NCI-H2107 treated with DMSO at 0.1 percent for 48 hours (cell line): ENCODE measurements around the gene SNX20.

Source experiments
- DNase-seq: peaks from one replicate; lab custom pipeline; 2025; ENCODE audit not compliant: unreplicated experiment; lab: John Stamatoyannopoulos, UW

SNX20 gene

DNA sequence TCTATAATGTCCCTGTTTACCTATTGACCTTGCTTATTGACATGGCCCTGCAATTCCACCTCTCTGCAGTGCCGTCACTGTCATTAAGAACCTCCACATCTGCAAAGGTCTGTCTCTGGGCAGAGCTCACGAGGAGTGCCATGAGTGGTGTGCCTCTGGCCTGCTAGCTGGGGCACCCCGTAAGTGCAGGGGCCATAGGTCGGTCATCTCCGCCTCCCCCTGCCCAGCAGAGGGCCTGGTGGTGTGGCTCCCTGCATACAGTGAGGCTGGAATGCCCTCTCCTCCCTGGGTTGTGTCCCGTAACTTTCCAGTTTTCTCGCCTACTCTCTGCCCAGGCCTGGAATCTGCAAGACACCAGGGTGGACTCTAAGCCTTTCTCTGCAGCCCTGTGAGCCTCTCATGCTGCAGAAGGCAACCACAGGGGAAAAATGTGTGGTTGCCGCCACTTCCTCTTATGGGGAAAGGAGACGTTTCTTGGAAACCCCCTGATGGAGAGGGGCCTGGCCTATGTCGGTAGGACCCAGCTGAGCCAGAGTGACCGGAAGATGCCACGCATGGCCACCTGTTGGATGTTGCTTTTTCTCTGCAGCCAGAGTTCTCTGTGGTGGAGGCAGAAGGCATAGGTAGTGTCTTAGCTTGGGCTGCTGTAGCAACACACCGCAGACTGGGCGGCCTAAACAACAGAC lies 2.7 kb upstream of the SNX20 start:
- DNase-seq, result no peak

DNA sequence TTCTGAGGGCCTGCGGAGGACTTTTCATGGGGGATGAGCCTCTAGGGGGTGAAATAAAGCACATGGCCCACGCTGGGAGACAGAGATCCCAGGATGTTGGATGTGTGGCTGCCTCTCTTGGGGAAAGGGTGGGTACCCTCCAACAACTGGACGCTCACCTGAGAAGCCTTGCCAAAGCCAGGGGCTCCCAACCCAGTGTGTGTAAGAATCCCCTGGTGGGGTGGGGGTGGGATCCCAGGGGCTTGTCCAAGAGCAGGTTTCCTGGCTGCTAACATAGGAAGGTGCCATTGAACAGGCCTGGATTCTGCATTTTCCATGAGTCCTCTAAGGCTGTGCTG lies 587 bp downstream of the SNX20 start:
- DNase-seq, result no peak

DNA sequence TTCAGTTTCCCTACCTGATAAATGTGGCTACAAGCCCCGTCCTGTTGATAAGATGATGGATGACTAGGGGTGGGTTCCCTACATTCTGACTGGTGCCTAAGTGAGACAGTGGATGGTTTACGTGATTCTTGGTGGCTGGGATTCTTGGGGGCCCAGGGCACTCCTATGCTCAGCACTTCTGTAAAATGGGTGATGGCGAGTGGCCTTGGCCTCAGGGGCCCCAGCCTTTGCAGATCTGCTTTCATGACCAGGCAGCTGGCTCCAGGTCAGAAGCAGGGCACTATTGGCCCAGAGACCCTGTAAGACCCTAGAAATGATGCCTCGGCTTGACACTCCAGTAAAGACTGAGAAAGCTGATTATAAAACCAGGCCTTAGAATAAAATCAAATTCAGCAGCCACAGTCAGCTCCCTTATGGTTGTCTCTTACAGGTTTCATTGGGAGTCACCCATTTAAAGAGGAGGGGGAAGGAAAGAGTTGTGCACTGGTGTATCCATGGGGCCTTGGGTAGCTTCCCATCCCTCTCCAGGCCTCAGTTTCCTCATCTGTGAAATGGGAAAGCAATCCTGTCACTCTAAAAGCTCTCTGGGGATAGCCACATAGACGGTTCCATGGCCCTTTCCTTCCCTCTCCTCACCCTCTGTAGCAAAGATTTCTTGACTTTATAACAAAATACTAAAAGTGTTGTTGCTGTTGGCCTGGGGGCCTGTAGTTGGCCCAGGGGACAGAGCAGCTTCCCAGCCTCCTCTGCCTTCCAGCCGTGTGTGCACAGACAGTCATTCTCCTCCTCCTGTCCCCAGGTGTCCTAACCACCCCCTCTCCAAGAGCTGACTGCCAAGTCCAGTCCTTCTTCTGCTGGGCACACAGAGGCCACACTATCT lies 1.2 kb downstream of the SNX20 start:
- DNase-seq, result no peak

DNA sequence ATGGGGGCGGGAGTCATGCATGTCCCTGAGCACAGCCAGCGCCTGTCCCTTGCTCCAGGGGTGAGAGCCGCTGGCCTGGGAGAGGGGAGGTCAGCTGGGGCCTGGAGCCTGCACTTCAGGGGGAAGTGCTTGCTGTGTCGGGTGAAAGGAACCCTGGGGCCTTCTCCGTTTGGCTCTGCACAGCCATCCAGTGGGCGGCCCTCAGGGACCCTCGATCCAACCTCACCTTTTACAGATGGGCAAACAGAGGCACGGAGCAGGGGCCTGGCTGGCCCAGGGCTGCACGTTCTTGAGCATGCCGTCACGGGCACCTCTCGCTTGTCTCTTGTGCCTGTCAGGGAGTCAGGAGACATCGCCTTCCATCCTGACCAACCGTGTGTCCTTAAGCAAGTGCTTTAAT lies 1.8 kb downstream of the SNX20 start:
- no peak for DNase-seq

DNA sequence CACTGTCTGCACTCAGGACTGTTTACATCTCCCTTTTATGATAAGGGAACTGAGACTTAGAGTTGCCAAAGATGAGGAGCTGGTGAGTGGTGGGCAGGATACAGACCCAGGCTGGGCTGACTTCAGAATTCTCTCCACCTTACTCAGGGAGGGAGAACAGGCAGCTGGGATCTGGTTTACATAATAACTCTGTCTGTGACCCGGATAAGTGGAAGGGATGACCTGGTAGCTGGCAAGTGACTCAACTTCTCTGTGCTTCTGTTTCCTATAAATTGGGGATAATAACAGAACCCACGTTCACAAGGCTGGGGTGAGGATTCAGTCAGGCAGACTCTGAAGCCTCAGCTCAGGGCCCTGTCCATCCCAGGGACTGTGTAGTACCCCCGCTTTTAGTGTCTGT lies 2.6 kb downstream of the SNX20 start:
- DNase-seq, result no peak

DNA sequence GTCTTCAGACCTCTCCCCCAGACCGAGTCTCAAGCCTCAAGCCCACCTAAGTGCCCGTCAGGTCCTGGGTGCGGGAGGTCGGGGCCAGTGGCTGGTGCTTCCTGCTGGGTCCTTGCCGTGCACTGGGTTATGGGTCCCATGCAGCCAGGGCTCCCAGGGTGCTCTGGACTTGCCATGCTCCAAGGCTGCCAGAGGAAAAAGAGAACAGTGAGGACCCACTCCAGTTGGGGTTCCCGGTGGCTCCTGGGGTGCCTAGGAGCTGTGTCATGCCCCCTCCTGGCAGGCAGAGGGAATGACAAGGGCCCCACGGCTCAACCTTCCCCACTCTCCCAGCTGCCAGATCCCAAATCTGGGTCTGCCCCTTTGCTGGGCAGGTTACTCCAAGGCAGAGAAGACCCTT lies 3.8 kb downstream of the SNX20 start:
- DNase-seq, result no peak

DNA sequence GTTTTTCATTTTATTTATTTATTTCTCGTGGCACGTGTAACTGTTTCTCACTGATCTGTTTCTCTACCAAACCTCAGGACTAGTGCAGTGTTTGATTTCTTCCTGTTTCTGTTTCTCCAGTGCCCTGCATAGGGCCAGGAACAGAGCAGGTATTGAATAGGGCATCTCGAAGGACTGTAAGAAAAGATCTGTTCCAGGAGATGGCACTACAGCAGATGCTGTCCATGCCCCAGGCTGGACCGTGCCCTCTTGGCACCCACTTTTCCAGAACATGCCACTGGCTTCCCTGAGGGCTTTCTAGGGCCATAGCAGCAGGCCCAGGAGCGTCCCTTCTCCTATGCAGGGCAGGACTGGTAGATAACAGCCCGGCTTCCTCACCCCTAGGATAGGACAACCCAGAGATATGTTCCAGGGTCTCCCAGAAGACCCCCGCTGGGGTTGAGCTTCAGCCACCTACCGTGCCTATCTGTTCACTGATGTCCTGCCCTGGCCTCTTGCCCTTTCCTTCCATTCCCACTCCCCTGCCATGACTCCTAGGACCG lies 4.4 kb downstream of the SNX20 start:
- DNase-seq, result no peak

DNA sequence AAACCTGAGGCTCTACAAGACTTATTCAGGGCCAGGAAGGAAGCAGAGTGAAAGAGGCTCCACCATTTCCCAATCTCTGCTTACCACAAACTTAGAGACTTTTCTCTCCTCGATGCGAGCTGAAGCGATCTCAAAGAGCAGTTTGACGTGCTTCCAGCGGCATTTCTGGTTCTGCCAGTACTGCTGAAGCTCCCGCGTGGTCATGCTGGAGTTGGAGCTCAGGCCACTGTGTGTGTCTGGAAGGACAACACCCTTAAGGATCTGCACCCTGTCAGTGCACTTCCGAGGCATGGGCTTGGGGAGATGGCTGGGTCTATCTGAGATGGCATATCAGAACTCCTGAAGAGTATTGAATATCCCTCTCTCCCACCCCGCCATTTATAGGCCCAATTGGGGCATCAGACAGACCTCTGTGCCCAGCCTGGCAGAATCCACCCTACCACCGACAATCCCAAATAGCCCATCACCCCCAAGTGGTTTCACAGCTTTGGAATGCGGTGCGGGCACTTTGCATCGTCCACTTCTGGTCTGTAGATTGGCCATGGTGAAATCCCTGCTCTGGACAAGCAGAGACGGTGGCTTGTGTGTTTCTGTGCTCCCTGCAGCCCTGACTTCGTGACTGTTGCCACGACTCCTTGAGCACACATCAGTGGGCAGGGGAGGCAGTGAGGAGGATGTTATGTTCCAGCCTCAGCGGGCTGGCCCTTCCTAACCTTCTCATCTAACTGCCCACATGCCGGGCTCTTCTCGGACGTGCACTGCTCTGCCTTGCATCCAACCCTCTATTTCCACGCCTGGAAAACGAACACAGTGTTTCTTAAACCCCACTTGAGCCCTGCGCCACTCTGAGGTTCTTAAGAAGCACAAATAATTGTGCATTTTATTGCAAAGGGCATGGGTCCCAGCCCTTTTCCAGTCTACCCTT lies 5.2 kb downstream of the SNX20 start:
- no peak for DNase-seq

DNA sequence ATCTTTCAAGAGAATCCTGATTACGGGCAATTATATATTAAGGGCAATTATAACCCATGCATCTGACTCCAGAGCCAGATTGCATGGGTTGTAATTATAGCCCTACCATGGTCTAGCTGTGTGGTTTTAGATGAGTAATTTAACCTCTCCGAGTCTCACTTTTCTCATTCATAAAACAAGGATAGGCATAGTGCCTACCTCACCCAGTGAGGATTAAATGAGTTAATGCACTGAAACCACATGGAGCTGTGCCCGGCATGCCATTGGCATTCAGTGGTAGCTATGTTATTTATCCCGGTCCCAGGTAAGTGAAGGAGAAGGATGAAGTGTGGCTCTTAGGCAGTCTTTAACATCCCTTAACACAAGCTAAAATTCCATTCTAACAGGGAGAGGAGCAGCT lies 6.3 kb downstream of the SNX20 start:
- no peak for DNase-seq

DNA sequence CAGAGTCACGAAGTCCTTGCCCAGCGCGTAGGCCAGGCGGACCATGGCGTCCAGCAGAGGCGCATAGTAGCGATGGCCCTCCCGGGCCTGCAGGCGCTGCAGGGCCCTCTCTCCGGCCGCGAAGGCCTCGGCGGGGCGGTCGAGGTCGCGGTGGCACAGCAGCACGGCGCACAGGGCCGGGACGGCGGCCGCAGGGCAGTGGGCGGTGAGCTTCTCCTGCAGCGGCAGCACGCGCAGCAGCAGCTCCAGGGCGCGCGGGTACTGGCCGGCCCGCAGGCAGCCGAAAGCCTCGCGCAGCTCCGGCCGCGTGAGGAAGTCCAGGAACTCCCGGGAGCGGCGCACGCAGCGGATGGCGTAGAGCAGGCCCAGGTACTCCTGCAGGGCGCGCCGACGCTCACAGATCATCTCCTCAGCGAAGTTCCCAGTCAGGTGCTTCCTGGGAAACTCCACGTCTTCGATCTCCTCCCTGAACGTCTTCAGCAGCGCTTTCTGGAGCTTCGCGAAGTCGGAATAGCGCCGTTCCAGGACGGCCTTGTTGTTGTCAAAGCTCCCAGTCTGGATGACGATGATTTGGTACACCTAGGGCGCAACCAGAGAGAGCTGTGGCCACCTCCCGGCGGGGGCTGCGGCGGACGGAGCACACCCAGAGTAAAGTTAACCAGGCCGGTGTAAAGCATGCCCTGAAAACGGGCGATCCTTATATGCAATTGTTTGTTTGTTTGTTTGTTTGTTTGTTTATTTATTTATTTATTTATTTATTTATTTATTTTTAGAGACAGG lies 7.4 kb downstream of the SNX20 start:
- no peak for DNase-seq

DNA sequence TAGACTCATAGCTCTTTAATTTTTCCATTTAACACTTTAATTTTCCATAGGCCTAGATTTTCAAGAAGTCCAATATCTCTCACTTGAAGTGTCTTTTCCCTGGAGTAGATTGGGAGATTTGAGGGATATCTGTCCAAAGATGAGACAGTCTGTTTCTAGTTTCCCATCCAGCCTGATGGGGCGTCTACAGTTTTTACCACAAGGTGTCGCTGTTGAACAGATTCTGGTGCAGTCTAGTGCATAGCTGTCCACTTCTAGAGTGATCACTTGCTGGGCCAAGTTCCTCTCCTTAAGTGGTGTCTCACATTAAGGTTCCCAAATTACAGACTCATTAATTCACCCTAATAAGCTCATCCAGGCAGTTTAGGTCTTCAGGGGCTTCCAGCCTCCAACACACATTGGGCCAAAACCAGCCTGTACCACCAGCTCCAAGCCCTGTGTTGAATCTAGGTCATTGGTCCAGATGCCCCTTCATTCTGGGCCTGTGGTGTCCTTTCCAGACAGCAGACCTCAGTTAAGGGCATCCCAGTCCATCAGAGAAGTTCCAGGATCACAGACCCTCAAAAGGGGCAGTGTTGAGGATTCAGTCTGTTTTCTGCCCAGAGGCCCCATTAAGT lies 9.4 kb downstream of the SNX20 start:
- no peak for DNase-seq

DNA sequence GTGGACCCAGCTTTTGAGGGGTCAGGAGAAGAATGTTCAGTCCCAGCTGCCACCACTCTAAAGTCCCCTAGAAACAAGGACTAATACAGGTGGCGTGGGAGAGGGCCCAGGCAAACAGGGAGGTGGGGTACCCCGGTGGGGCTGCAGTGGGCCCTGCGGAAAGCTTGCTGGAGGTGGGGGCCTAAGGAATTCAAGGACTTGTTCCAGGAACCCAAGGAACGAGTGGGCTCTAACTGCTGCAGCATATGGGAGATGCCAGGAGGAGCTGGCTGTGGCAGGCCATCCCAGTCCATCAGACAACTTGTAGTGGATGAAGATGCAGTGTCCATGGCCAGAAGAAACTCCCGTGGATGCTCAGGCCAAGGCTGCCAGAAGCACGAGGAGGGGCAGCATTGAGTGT lies 10.6 kb downstream of the SNX20 start:
- no peak for DNase-seq

DNA sequence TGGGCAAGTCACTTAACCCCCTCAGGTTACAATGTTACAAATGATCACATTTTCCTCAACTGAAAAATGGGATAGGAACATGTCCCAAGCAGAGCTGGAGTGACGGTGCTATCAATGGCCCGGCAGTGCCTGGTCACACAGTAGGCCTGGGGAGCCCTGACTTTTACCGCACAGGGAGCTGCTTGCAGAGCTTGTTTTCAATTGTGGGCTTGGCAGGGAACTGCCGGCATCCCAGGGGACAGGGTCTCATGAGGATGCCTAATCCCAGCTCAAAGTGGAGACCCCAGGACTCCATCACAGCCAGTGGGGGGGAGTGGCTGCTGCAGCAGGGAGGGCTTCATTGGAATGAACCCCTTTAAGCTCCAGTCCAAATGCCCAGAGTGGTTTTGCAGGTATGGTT lies 11.4 kb downstream of the SNX20 start:
- DNase-seq, result no peak

DNA sequence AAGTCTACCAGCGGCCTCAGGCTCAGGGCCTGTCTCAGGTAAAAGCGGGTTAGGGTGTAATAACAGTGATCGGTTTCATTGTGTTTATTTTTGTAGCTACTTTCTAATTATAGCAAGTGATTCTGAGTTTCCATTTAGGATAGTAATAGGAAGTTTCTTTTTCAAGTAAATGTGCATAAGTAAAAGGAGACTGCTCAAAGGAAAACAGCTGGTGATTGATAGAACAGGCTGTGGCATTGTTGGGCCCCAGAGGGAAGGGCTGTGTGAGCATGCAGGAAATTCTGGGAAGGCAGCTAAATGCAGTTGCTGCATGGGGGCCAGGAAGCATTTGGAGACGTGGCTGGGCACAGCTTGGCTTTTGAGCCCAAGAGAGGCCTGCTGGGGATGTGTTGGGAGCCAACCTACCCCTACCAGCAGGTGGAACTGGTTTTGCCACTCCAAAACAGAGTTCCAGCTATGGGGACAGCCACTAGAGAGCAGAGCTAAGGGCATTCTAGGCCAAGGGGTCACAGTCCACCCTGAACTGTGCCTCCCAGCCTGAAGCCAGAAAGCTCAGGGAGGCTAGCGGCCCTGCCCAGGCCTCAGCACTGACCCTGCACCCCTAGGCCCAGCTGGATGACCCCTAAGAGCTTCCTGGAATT lies 12.6 kb downstream of the SNX20 start:
- DNase-seq, result no peak

DNA sequence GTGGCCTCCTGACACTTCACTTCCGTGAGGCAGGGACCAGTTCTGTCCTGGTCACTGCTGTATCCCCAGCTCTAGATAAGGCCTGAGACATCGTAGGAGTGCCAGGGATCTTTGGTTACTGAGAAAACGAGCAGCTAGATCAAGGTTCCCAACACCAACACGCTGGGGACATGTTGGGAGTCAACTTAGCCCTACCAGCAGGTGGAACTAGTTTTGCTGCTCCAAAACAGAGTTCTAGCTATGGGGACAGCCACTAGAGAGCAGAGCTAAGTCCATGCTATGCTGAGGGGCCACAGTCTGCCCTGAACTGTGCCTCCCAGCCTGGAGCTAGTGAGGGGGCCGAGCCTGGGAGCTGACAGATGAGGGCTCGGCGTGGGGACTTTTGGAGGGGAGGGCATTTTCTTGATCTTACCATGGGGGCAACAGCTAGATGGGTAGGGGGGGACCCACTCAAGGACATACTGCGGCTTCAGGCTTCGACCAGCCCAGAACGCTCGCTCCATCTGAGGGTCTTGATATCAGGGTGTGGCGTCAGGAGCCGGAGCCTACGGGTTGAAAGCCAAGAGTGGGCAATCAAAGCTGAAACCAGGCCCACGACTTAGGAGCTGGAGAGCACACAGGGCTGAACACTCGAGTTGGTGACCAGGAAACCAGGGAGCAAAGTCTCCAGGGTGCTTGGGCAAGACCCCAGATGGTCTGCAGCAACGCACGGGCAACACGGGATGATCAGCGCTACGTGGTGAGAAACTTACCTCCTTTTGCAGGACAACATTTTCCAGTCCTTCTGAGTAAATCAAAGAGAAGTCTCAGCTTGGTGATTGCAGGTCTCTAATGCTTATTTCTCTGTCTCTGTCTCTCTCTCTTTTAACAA lies 13.4 kb downstream of the SNX20 start:
- DNase-seq, result no peak

DNA sequence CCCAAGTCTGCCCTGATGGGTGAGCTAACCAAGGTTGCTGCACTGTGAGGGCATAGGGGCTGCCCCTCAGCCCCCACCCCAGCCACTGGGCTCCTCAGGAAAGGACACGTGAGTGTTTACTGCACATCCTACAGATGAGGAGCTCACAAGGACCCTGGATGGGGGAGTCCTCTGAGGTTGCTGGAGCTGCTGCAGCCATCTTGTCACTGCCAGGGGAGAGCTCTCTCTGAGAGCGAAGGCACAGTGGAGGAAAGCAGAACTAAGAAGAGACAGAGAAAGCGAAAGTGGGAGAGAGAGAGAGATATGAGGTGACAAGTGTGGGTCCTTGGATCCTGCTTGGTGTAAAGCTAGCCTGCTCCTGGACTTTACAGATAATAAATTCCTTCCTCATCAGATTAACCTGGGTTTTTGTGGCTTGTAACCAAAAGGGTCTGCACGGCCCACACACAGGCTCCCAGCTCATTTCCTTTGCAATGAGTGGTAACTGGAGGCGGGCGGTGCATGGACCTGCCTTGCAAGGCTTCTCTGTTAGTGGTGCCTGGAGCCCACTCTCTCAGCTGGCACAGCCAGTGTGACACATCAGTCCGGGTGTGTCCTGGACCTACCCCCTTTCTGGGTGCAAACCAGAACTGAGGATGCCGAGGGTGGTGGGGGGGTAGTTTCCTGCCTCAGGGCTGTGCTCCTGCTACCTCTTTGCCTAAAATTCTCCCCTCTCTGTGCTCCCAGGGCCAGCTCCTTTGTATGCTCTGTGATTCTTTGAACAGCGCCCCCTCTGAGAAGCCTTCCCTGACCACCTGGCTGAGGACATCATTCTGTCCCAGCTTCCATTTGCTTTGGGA lies 14.2 kb downstream of the SNX20 start:
- DNase-seq, result no peak

DNA sequence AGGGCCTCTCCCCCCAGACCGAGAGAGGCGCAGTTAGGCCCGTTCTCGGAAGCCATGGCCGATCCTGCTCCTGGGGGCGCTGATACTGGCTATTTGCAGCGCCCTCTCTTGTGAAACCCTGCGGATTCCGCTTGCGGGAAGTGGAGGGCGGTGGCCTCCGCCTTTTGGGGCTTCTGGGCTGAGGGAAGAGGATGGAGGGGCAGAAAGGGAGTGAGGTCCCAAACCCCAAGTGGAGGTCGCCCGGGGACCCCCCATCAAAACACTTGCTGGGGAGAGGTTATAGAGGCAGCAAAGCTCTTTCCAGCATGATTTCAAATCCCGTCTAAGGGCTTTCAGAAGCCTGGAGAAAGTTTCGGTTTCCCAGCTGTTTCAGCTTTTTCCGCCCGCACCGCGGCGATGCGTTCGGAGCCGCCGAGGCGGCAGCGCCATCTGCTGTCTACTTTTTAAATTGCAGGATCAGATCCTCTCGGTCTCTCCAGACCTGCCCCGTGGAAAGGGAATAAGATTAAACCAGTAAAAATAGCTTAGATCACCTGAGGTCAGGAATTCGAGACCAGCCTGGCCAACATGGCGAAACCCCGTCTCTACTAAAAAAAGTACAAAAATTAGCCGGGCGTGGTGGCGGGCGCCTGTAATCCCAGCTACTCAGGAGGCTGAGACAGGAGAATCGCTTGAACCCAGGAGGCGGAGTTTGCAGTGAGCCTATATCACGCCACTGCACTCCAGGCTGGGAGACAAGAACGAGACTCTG lies 15.8 kb downstream of the SNX20 start:
- no peak for DNase-seq
